NB4 (cell line): ENCODE data around the gene EHMT1.

Experiments
- MYC ChIP-seq: IDR thresholded peaks from 2 replicates; pipeline ENCODE4 v1.6.1; 2011; ENCODE audit warnings: low read depth, low read length
- POLR2A ChIP-seq: IDR thresholded peaks from 2 replicates; pipeline ENCODE4 v1.6.1; 2011; ENCODE audit warnings: mild to moderate bottlenecking; ENCODE audit not compliant: insufficient read length; ENCODE audit errors: extremely low read depth
- TF ChIP-seq, protein P1 (sequence below): IDR thresholded peaks from one replicate; pipeline ENCODE4 v1.5.1; 2012; ENCODE audit warnings: low read depth, low read length
- TF ChIP-seq, protein P2 (sequence below): IDR thresholded peaks from 2 replicates; pipeline ENCODE4 v1.6.1; 2011; ENCODE audit warnings: low read depth, low read length

DNA sequence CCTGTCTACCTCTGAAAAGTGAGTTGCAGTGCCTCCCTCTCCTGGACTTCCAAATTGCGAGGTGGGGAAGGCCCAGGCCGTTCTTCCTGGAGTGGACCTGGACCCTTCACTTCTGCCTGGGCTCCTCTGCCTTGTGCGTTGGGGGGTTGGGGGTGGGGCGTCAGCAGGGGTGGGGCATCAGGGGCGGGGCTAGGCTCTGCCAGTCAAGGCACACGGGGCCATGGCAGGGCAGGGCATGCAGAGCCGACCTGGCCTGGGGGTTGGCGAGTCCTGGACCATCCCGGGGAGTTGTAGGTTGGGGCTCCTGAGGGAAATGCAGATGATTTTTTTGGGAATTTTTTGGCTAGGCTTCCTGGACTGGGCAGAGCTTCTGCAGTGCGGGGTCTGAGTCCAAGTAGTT is 87.1 kb downstream of the EHMT1 start:
- TF ChIP-seq, protein P1, sequence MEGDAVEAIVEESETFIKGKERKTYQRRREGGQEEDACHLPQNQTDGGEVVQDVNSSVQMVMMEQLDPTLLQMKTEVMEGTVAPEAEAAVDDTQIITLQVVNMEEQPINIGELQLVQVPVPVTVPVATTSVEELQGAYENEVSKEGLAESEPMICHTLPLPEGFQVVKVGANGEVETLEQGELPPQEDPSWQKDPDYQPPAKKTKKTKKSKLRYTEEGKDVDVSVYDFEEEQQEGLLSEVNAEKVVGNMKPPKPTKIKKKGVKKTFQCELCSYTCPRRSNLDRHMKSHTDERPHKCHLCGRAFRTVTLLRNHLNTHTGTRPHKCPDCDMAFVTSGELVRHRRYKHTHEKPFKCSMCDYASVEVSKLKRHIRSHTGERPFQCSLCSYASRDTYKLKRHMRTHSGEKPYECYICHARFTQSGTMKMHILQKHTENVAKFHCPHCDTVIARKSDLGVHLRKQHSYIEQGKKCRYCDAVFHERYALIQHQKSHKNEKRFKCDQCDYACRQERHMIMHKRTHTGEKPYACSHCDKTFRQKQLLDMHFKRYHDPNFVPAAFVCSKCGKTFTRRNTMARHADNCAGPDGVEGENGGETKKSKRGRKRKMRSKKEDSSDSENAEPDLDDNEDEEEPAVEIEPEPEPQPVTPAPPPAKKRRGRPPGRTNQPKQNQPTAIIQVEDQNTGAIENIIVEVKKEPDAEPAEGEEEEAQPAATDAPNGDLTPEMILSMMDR = no peak
- TF ChIP-seq POLR2A (no peak), MYC (no peak)
- TF ChIP-seq, protein P2, sequence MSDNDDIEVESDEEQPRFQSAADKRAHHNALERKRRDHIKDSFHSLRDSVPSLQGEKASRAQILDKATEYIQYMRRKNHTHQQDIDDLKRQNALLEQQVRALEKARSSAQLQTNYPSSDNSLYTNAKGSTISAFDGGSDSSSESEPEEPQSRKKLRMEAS = no peak
